GM12873 (cell line): ENCODE data around the gene ADAM17.

Experiments used
- TF ChIP-seq, protein P1 (sequence below): IDR thresholded peaks from 2 replicates; pipeline ENCODE4 v1.5.1; 2012; ENCODE audit warnings: low read depth, mild to moderate bottlenecking, moderate library complexity, low read length, control low read depth; ENCODE audit not compliant: insufficient read depth; ENCODE audit errors: missing control alignments

ADAM17 gene

DNA sequence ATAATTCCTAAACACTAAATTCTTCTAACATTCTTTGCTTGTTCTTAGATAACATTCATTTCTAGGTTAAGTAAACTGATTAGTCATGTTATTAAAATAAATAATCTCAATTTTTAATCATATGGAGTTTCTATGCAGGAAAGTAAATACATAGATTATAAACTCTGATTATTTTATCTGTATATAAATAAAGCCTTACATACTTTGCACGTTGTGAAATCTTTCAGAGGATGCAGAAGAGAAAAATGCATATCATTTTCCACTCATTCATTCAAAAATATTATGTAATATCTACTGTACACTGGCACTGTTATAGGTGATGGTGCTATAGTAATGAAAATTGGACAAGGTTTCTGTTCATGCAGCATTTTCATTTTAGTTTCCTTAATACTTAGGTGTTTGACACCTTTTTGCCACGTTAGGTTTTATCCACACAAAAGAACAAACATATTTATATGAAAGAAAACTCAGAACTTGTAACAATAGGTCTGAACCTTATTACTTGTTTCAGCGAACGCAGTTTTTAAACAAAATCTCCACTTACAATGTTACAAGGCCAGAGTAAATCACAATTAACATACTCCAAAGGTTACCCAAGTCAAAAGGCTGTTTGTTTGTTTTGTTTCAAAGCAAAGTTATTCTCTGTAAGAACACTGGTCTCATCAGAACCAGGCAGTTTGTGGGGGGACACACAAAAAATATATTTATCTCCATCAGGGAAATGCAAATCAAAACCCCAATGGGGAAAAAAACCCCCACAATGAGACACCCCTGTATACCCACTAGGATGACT lies 27.4 kb downstream of the ADAM17 start:
- TF ChIP-seq, protein P1, sequence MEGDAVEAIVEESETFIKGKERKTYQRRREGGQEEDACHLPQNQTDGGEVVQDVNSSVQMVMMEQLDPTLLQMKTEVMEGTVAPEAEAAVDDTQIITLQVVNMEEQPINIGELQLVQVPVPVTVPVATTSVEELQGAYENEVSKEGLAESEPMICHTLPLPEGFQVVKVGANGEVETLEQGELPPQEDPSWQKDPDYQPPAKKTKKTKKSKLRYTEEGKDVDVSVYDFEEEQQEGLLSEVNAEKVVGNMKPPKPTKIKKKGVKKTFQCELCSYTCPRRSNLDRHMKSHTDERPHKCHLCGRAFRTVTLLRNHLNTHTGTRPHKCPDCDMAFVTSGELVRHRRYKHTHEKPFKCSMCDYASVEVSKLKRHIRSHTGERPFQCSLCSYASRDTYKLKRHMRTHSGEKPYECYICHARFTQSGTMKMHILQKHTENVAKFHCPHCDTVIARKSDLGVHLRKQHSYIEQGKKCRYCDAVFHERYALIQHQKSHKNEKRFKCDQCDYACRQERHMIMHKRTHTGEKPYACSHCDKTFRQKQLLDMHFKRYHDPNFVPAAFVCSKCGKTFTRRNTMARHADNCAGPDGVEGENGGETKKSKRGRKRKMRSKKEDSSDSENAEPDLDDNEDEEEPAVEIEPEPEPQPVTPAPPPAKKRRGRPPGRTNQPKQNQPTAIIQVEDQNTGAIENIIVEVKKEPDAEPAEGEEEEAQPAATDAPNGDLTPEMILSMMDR: no peak

DNA sequence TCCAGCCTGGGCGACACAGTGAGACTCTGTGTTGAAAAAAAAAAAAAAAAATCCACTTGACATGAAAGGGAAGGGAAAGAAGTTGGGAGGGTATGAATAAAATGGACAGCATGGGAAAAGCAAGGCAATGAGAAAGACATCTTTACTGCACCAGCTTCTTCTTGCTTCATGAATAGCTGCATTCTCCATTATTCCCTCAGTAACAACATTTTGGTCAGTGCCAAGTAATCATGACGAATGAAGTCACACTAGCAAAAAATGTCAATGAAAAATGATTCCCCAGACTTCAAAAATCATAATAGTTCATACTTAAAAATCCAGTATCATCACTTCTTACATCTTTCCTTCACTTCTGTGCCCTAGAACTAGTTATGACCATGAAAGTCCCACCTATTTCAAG lies 30.4 kb downstream of the ADAM17 start:
- TF ChIP-seq, protein P1: no peak

DNA sequence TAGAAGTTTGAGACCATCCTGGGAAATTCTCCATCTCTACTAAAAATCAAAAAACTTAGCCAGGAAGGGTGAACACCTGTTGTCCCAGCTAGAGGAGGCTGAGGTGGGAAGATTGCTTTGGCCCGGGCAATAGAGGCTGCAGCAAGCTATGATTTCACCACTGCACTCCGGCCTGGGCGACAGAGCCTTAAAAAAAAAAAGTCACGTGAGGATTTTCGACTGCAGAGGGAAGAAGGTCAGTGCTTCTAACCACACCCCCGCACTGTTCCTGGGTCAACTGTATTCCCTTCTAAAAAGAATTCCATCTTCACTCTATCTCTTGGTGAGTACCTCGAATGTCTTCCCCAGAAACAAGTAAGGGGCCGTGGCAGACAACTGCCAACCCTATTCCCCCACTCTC lies 31.3 kb downstream of the ADAM17 start:
- TF ChIP-seq, protein P1: no peak

DNA sequence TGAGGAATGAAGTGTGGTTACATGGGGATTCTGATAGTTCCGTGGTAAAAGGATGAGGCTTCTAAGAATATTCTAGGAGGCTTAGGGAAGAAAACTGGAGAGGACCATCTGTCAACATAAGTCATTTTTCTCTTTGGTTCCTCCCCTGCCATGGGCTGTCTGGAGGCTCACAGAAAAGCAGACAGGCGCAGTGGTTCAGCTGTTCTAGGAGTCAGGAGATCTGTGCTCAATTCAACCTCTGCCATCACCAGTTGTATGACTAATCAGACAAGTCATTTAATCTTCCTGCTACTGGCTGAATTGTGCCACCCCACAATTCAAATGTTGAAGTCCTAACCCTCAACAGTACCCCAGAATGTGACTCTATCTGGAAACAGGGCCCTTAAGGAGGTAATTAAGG lies 36.4 kb downstream of the ADAM17 start:
- TF ChIP-seq, protein P1: no peak

GRCh38 chr2:9518780-9519179 lies 36.9 kb downstream of the ADAM17 start:
- TF ChIP-seq, protein P1: no peak

DNA sequence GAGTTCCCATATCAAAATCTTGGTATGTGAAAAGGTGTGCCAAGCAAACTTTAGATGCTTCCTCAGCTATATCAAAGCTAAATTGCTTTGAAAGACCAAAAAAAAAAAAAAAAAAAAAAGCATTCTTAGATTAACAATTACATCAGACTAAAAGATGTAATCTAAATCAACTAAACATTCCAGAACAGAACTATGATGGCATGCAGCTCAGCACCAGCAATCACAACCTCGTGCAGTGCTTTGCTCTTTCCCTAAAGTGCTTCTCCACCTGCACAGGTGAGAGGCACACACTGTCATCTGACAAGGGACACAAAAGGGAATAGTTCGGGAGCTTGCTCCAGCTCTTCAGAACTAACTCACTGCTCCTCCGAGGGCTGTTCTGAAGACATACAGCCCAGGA lies 37.5 kb downstream of the ADAM17 start:
- TF ChIP-seq, protein P1: no peak

DNA sequence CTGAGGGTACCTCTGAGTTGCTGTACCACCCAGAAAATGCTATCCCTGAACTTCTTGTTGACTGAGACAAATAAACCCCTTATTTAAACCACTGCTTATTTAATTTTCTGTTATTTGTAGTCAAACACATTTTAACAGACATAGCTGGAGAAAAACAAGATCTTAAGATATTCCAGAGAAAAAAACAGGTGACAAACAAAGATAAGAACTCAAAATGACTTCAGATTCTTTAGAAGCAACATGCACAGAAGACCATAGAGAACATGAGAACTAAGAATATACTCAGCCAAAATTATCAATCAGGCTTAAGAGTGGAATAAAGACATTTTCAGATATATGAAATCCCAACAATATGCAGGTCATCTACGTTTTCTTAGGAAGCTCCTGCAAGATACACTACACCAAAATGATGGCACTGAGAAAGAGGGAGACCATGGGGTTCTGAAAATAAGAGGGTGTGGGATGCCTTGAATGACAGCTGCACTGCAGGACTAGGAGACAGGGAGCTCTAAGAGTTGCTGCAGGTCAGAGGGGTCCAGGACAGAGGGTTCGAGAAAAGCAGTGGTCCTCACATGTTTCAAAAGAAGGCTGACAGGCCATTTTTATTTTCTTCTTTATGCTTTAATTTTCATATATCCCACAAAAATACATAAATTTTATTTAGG lies 38.4 kb downstream of the ADAM17 start:
- TF ChIP-seq, protein P1: no peak
